DMS79 treated with DMSO at 0.1 percent for 48 hours (cell line): ENCODE measurements around the gene F10.

ENCODE experiments used
- DNase-seq: peaks from one replicate; lab custom pipeline; 2025; lab: John Stamatoyannopoulos, UW

F10 gene

GRCh38 chr13:113195360-113195759, 72.8 kb downstream of the F10 start:
- no peak for DNase-seq

- no peak for DNase-seq
Measured at GRCh38 chr13:113196970-113197737, 74.6 kb downstream of the F10 start.
